ENCODE data around the gene ANKRD12. TPM values are rescaled to one million over a fixed set of nuclear protein-coding genes. Genes with fewer than 3 reads are reported as not detected.

Gene ANKRD12
- total RNA-seq, 4 donors from 2014 or later, result 13.0 to 60.3 (median 23.4) TPM

DNA sequence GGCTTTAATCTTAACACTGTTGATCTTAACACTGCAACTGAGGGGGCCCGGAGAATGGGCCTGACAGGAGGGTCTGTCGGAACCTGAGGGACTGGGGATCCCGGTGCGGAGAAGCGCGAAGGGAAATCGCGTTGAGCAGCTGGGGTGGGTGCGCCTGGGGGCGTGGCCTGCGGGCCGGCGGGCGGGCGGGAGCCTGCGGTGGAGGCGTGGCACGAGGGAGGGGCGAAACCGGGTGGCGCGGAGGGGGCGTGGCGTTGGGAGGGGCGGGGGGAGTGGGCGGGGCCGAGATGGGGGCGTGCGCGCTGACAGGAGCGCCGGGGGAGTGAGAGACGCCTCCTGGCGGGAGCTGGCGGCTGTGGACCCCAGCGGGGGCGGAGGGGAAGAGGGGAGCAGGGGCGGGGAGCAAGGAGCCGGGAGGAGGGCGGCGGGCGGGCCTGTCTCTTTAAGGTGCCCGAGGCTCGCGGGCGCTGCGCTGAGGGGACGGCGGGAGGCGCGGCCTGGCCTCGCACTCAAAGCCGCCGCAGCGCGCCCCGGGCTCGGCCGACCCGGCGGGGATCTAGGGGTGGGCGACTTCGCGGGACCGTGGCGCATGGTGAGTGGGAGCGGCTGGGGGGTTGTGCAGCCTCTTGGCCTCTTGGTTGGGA lies 197.9 kb downstream of the ANKRD12 start, which contains the start of gene TWSG1:
TWSG1 (plus strand) TSS at position 445 of the 644 bp plus-strand sequence. CDS start 2,457 bp downstream, outside the sequence.
- 5% methylated on average over 4 of the region's 67 CpGs; no CpG with 5 or more reads in 1 of the 2 donors for WGBS, 2 donors
- H3K4me1 ChIP-seq, result peaks cover 3 to 27% (median 8%) of the 10 kb centered on the region in 3 donors
- peaks cover 0 to 20% (median 0%) of the 10 kb centered on the region in 3 donors for H3K36me3 ChIP-seq
- H3K27me3 ChIP-seq, result no peaks in the 10 kb centered on the region
- H3K4me3 ChIP-seq, result peak within 1 kb of the TSS; percentile 77 to 86 (median 84)
- TF ChIP-seq POLR2A (IDR thresholded peaks at IDR 0.05), result peak in 2 of 4 donors; percentile 66 to 70
- TF ChIP-seq, protein P1, sequence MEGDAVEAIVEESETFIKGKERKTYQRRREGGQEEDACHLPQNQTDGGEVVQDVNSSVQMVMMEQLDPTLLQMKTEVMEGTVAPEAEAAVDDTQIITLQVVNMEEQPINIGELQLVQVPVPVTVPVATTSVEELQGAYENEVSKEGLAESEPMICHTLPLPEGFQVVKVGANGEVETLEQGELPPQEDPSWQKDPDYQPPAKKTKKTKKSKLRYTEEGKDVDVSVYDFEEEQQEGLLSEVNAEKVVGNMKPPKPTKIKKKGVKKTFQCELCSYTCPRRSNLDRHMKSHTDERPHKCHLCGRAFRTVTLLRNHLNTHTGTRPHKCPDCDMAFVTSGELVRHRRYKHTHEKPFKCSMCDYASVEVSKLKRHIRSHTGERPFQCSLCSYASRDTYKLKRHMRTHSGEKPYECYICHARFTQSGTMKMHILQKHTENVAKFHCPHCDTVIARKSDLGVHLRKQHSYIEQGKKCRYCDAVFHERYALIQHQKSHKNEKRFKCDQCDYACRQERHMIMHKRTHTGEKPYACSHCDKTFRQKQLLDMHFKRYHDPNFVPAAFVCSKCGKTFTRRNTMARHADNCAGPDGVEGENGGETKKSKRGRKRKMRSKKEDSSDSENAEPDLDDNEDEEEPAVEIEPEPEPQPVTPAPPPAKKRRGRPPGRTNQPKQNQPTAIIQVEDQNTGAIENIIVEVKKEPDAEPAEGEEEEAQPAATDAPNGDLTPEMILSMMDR (IDR thresholded peaks at IDR 0.05), result peak in 3 of 6 experiments; percentile 9 to 41 (median 38)
- H3K9me3 ChIP-seq, result no peaks in the 10 kb centered on the region
- peak; percentile 65 for DNase-seq
- intact Hi-C loops (cut with DNase I), result no loop called here
- peak within 1 kb of the TSS; percentile 87 to 93 (median 90) for H3K27ac ChIP-seq

DNA sequence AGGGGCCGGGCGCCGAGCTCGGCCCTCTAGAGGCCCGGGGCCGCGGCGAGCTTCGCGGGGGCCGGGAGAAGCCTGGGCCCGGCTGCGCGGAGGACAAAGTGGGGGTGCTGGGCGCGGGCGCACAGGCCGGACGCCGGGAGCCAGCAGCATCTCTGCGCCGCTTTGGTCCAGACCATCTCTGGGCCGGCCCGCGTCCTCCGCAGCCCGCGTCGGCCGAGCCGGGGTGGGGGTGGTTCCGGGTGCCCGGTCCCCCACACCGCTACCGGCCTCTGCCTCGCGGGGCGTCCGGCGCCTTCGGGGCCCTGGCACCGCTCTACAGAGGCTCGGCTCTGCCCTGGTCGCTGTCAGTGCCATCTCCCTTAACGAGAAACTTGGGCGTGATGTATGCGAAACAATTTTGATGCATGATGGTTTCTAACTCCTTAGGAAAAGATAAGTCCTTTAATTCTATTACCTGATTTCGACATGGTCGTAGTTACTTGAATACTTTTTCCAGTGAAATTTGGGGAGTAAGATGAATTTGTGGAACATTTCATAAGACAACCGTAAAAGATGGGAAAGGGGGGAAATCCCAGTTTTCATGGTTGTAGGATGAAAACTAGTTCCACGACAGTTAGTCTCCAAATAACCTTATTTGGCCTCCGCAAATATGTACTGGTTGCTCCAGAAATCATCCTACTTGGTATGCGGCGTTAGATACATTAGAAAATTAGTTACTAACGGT lies 198.6 kb downstream of the ANKRD12 start:
- H3K27ac ChIP-seq, result peak overlapping the region; percentile 87 to 93 (median 90)
- TF ChIP-seq, protein P1 (IDR thresholded peaks at IDR 0.05), result peak in 1 of 6 experiments; percentile 30
- no peak for TF ChIP-seq POLR2A (IDR thresholded peaks at IDR 0.05)
- 6% methylated on average over 12 to 16 of the region's 55 CpGs for WGBS, 2 donors
- intact Hi-C loops (cut with DNase I), result no loop called here
- peak overlapping the region; percentile 77 to 86 (median 84) for H3K4me3 ChIP-seq
- H3K4me1 ChIP-seq, result peaks cover 3 to 27% (median 8%) of the 10 kb centered on the region in 3 donors
- H3K27me3 ChIP-seq, result no peaks in the 10 kb centered on the region
- no peak for DNase-seq
- H3K9me3 ChIP-seq, result no peaks in the 10 kb centered on the region
- H3K36me3 ChIP-seq, result peaks cover 0 to 27% (median 0%) of the 10 kb centered on the region in 3 donors

Small RNAs within 50 kb of the gene (small RNA-seq; reads per million reads assigned to genes)
- 0 reads per million in 4 donors for gene RF00019

Other genes with a start within 250 kb of the ANKRD12 start
- gene NDUFV2, start 34.1 kb upstream of the ANKRD12 start, total RNA-seq, result 100 to 1,000 TPM in 3 of 4 donors, 10 to 100 TPM in 1; 96.5 to 150 (median 110) TPM
- gene TWSG1, start 198.0 kb downstream of the ANKRD12 start, total RNA-seq, result 10 to 100 TPM; 10.7 to 45.2 (median 22.6) TPM

All from esophagus squamous epithelium (tissue), 5 donors.